Upper lobe of left lung (tissue), 4 donors: ENCODE data around the gene SNX13.

ENCODE experiments used
- POLR2A ChIP-seq, 4 donors: fragments of 450-650 bp; IDR thresholded peaks; one replicate each; pipeline ENCODE4 v1.5.1; 2016 to 2017; ENCODE audit warnings: antibody characterized with exemption in 4 of 4, mild to moderate bottlenecking in 2 of 4
- TF ChIP-seq, protein P1 (sequence below), 6 experiments: fragments of 450-650 bp in 4 of 6; fragments of 200-600 bp in 2 of 6; sonication (generic) in 2 of 6; IDR thresholded peaks; one replicate each; pipeline ENCODE4 v1.5.1; 2016 to 2019; ENCODE audit warnings: antibody characterized with exemption in 6 of 6

DNA sequence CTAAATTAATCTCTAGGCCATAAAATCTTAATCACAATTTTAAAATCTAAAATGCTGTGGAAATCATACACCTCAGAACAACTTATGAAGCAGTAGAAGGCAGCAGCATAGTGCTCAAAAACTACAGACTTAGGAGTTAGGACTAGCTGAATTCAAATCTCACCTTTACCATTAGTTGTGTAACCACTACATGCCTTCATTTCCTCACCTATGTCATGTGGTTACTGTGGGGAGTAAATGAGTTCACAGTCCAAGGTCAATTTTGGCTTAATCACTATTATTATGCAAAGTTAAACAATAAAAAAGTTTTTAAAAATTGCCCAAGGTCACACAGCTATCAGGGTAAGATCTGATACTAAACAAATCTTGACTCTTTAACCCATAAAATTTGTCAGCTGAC lies 37.0 kb downstream of the SNX13 start:
- TF ChIP-seq, protein P1, sequence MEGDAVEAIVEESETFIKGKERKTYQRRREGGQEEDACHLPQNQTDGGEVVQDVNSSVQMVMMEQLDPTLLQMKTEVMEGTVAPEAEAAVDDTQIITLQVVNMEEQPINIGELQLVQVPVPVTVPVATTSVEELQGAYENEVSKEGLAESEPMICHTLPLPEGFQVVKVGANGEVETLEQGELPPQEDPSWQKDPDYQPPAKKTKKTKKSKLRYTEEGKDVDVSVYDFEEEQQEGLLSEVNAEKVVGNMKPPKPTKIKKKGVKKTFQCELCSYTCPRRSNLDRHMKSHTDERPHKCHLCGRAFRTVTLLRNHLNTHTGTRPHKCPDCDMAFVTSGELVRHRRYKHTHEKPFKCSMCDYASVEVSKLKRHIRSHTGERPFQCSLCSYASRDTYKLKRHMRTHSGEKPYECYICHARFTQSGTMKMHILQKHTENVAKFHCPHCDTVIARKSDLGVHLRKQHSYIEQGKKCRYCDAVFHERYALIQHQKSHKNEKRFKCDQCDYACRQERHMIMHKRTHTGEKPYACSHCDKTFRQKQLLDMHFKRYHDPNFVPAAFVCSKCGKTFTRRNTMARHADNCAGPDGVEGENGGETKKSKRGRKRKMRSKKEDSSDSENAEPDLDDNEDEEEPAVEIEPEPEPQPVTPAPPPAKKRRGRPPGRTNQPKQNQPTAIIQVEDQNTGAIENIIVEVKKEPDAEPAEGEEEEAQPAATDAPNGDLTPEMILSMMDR (IDR thresholded peaks at IDR 0.05), result no peak
- no peak for TF ChIP-seq POLR2A (IDR thresholded peaks at IDR 0.05)
